Ishikawa (cell line): ENCODE measurements around the gene HYDIN.

Experiments used
- CEBPB ChIP-seq: IDR thresholded peaks from 2 replicates; pipeline ENCODE4 v1.6.1; 2012
- CREB1 ChIP-seq: IDR thresholded peaks from 2 replicates; pipeline ENCODE4 v1.6.1; 2012; ENCODE audit warnings: low read depth
- EGR1 ChIP-seq: IDR thresholded peaks from 2 replicates; pipeline ENCODE4 v1.6.1; 2012
- EP300 ChIP-seq: IDR thresholded peaks from 2 replicates; pipeline ENCODE4 v1.6.1; 2012; ENCODE audit warnings: borderline replicate concordance
- FOXM1 ChIP-seq: IDR thresholded peaks from 2 replicates; pipeline ENCODE4 v1.6.1; 2012; ENCODE audit warnings: low read depth, borderline replicate concordance
- MAX ChIP-seq: IDR thresholded peaks from 2 replicates; pipeline ENCODE4 v1.6.1; 2012
- NFIC ChIP-seq: IDR thresholded peaks from 2 replicates; pipeline ENCODE4 v1.6.1; 2012
- RAD21 ChIP-seq: IDR thresholded peaks from 2 replicates; pipeline ENCODE4 v1.6.1; 2012; ENCODE audit warnings: low read depth
- REST ChIP-seq: IDR thresholded peaks from 2 replicates; pipeline ENCODE4 v1.6.1; 2012; ENCODE audit warnings: low read depth, mild to moderate bottlenecking
- TAF1 ChIP-seq: IDR thresholded peaks from 2 replicates; pipeline ENCODE4 v1.6.1; 2012; ENCODE audit warnings: low read depth, mild to moderate bottlenecking
- TCF12 ChIP-seq: IDR thresholded peaks from 2 replicates; pipeline ENCODE4 v1.6.1; 2012; ENCODE audit warnings: low read depth
- TEAD4 ChIP-seq: IDR thresholded peaks from 2 replicates; pipeline ENCODE4 v1.6.1; 2012
- USF1 ChIP-seq: IDR thresholded peaks from 2 replicates; pipeline ENCODE4 v1.6.1; 2012
- YY1 ChIP-seq: IDR thresholded peaks from 2 replicates; pipeline ENCODE4 v1.6.1; 2012; ENCODE audit warnings: low read depth
- ZBTB7A ChIP-seq: IDR thresholded peaks from 2 replicates; pipeline ENCODE4 v1.6.1; 2012; ENCODE audit warnings: low read depth

HYDIN gene

DNA sequence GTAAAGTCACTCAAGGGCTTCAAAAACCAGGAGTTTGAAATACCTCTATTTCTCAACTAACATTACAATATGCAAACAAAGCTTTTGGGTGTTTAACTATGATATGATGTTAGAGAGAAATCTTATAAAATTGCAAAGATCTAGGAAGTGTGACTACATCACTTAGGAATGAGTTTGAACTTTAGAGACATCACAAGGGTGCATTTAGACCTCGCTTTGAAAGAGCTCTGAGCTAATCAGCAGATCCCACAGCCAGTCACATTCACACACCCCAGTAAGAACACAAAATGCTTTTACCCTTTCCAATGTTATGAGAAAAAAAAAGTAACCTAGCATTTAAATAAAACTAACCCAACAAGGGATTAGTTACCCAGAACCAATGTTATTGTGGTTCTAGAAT, 45.2 kb downstream of the HYDIN start:
- no peak for TF ChIP-seq MAX
- no peak for TF ChIP-seq EP300
- no peak for TF ChIP-seq CREB1
- TF ChIP-seq CEBPB = no peak
- no peak for TF ChIP-seq REST
- no peak for TF ChIP-seq YY1
- TF ChIP-seq RAD21 = no peak

- TF ChIP-seq TEAD4 = no peak
- TF ChIP-seq FOXM1 = no peak
- TF ChIP-seq ZBTB7A = no peak
- no peak for TF ChIP-seq TAF1
These were observed 51.0 kb downstream of the HYDIN start for GRCh38 chr16:71179569-71179968.

DNA sequence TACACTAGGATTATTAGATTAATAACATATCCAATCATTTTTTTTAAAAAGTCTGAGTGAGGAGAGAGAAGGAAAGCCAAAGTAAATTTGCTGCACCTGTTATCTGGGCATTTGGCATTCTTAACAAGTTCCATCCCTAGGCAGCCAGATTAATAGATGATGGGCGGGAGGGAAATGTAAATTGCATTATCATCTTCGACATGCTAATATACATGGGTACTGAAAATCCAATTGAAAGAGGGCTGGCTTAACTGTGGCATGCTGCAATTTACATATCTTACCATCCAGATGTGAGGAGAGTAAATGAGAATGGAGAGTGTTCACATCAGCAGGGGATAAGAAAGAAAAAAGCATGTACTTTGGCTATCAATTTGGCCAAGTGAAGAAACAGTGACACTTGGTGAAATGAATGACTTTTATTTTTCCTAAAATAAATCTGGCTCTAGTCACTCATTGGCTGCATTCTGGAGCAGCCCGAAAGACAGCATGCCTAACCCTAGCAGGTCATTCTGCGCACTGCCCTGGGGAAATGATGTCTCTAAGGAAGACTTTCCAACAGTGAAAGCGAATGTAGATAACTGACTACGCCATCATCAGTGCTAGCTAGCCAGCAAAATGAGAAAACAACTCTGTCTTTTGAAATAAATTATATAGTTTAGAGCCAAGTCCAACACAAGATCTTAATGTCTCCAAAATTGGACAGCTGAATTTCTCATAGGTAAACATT, 57.9 kb downstream of the HYDIN start:
- TF ChIP-seq EP300 (no peak), EGR1 (no peak), ZBTB7A (no peak), USF1 (no peak), REST (no peak), TCF12 (no peak), MAX (no peak), CREB1 (no peak)

DNA sequence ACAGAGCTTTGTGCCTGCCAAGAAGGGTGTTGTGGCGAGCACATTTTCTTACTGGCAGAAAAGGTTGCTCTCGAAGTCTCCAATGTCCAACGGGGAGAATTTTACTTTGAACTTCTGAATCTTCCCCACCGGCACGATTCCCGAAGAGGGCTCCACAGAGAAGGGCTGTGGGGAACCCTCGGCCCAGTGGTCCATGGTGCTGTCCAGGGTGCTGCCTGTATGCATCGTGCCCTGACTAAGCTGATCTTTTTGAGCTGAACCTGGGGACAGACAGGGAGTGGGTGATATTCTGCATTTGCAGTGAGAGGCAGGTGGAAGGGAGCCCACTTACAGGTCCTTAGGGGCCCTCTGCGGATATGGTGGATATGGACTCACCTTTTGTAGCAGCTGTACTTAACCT, 368.5 kb downstream of the HYDIN start:
- peak; percentile 72 for TF ChIP-seq REST

DNA sequence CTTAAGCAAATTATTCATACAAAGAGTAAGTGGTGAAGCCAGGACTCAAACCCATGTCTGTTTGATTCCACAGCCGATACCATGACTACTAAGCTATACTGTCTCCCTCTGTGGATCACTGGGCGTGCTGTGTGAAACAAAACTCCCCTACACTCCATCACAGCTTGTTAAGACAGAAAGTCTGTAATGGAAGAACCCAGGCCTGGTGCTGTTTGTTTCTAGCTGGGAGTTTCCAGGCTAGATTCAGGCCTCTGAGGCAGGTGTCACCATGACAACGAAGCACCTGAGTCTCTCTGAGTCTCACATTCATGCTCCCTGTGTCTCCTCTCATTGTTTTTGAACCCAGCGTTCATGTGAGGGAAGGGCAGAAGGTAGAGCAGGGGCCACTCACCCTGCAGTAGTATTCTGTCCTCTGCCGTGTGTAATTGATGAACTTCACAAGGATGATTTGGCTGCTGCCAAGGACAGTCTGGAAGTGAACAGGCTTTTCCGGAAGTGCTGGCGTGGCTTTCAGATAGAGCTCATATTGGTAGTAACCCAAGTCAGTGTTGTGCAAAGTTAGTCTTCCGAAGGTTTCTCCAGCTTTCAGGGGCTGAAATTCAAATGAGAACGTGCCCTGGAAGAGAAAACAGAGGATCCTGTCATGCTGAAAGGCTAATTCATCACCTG, 421.0 kb downstream of the HYDIN start:
- TF ChIP-seq TCF12 (no peak), MAX (no peak), CREB1 (no peak), FOXM1 (no peak), TAF1 (no peak), NFIC (no peak), CEBPB (no peak), REST (no peak), USF1 (no peak), ZBTB7A (no peak), RAD21 (no peak), EGR1 (no peak), EP300 (no peak), YY1 (no peak), TEAD4 (no peak)
